HG03097 (cell line): ENCODE data around the gene TMSB4X.

ENCODE experiments used
- ATAC-seq: cut with Tn5 transposase; IDR thresholded peaks from one replicate; pipeline ENCODE4 v1.9.1; 2021; ENCODE audit not compliant: unreplicated experiment, low FRiP score

The TMSB4X gene

GRCh38 chrX:12992544-12993118 lies 17.7 kb downstream of the TMSB4X start:
- ATAC-seq = no peak

GRCh38 chrX:12993826-12994225 lies 18.9 kb downstream of the TMSB4X start:
- ATAC-seq = no peak

GRCh38 chrX:12994321-12994720 lies 19.4 kb downstream of the TMSB4X start:
- no peak for ATAC-seq

GRCh38 chrX:12996934-12997435 lies 22.1 kb downstream of the TMSB4X start:
- no peak for ATAC-seq

GRCh38 chrX:12997906-12998687 lies 23.2 kb downstream of the TMSB4X start:
- ATAC-seq = no peak

- ATAC-seq = peak; percentile 37
Measured at GRCh38 chrX:12999422-12999821, 24.5 kb downstream of the TMSB4X start.

- ATAC-seq = peak; percentile 42
Measured at GRCh38 chrX:13000301-13000811, 25.4 kb downstream of the TMSB4X start.

GRCh38 chrX:13001097-13001496 lies 26.2 kb downstream of the TMSB4X start:
- no peak for ATAC-seq

GRCh38 chrX:13001961-13002671 lies 27.2 kb downstream of the TMSB4X start:
- no peak for ATAC-seq

GRCh38 chrX:13005661-13006473 lies 31.0 kb downstream of the TMSB4X start:
- peak; percentile 41 for ATAC-seq

GRCh38 chrX:13007519-13008188 lies 32.7 kb downstream of the TMSB4X start:
- ATAC-seq = peak; percentile 21

- peak; percentile 36 for ATAC-seq
Measured at GRCh38 chrX:13008189-13008533, 33.3 kb downstream of the TMSB4X start.

- no peak for ATAC-seq
Measured at GRCh38 chrX:13008851-13009250, 33.9 kb downstream of the TMSB4X start.

- no peak for ATAC-seq
Measured at GRCh38 chrX:13009273-13009672, 34.4 kb downstream of the TMSB4X start.

GRCh38 chrX:13009844-13010243 lies 34.9 kb downstream of the TMSB4X start:
- ATAC-seq = no peak

- ATAC-seq = no peak
Measured at GRCh38 chrX:13010546-13010945, 35.6 kb downstream of the TMSB4X start.

- ATAC-seq = peak; percentile 49
Measured at GRCh38 chrX:13013363-13014110, 38.6 kb downstream of the TMSB4X start.

GRCh38 chrX:13014111-13015096 lies 39.5 kb downstream of the TMSB4X start:
- ATAC-seq = peak; percentile 20
